Mesothelial cell of epicardium (in vitro differentiated cells): ENCODE measurements around the gene CELF5. TPM values are rescaled to one million over a fixed set of nuclear protein-coding genes. Genes with fewer than 3 reads are reported as not detected.
A peak's percentile ranks its signal among the peaks of the same experiment; 100 is the strongest.
"Not testable (repeated sequence)": the region's sequence is repeated elsewhere in the genome, so short reads cannot be mapped to it uniquely, and the experiment has no call there.

Experiments
- DNase-seq, 2 experiments: peaks; one replicate each; pipeline ENCODE4 v3.0.0; 2021; ENCODE audit warnings: low spot score in 2 of 2; ENCODE audit not compliant: unreplicated experiment in 2 of 2
- H3K27ac Mint-ChIP-seq: 2 replicates; pipeline ENCODE4 v1.8.0; 2021; ENCODE audit warnings: mixed read lengths
- H3K27me3 Mint-ChIP-seq: 2 replicates; pipeline ENCODE4 v1.8.0; 2021; ENCODE audit warnings: low read depth, mixed read lengths
- H3K36me3 Mint-ChIP-seq: 2 replicates; pipeline ENCODE4 v1.8.0; 2021; ENCODE audit warnings: mixed read lengths
- H3K4me1 Mint-ChIP-seq: 2 replicates; pipeline ENCODE4 v1.8.0; 2021; ENCODE audit warnings: mixed read lengths
- H3K4me3 Mint-ChIP-seq: 2 replicates; pipeline ENCODE4 v1.8.0; 2021; ENCODE audit warnings: mild to moderate bottlenecking, moderate library complexity, mixed read lengths
- H3K9me3 Mint-ChIP-seq: 2 replicates; pipeline ENCODE4 v1.8.0; 2021; ENCODE audit warnings: mixed read lengths
- CTCF ChIP-seq: fragments of 200-600 bp; sonication (generic); IDR thresholded peaks from one replicate; pipeline ENCODE4 v1.5.0; 2021; ENCODE audit warnings: antibody characterized with exemption; ENCODE audit not compliant: unreplicated experiment
- total RNA-seq: library from RNA; stranded (reverse); gene quantifications from 3 replicates; pipeline ENCODE4 v1.2.1, GENCODE V29; 2021

Gene CELF5
- total RNA-seq, 1 donor from 2014 or later = 2.4 TPM

- DNase-seq = no peak
- Mint-ChIP-seq H3K4me3 (peak overlapping the region; percentile 81), H3K27me3 (no peaks in the 10 kb centered on the region), H3K27ac (no peak overlapping the region), H3K36me3 (peaks cover 7% of the 10 kb centered on the region), H3K4me1 (peaks cover 9% of the 10 kb centered on the region), H3K9me3 (no peaks in the 10 kb centered on the region)
- no peak for TF ChIP-seq CTCF
Measured at GRCh38 chr19:3188627-3189596, 35.5 kb upstream of the CELF5 start.

- H3K9me3 Mint-ChIP-seq = no peaks in the 10 kb centered on the region
- TF ChIP-seq CTCF = no peak
- no peak for DNase-seq
- no peak overlapping the region for H3K4me3 Mint-ChIP-seq
- H3K27me3 Mint-ChIP-seq = no peaks in the 10 kb centered on the region
- no peak overlapping the region for H3K27ac Mint-ChIP-seq
- peaks cover 14% of the 10 kb centered on the region for H3K36me3 Mint-ChIP-seq
- peaks cover 9% of the 10 kb centered on the region for H3K4me1 Mint-ChIP-seq
Measured at GRCh38 chr19:3189702-3190469, 34.6 kb upstream of the CELF5 start.

GRCh38 chr19:3190470-3190770 is 34.0 kb upstream of the CELF5 start:
- no peak for TF ChIP-seq CTCF
- peaks cover 9% of the 10 kb centered on the region for H3K4me1 Mint-ChIP-seq
- no peaks in the 10 kb centered on the region for H3K27me3 Mint-ChIP-seq
- peaks cover 14% of the 10 kb centered on the region for H3K36me3 Mint-ChIP-seq
- no peaks in the 10 kb centered on the region for H3K9me3 Mint-ChIP-seq
- no peak overlapping the region for H3K27ac Mint-ChIP-seq
- no peak for DNase-seq
- H3K4me3 Mint-ChIP-seq = no peak overlapping the region

- Mint-ChIP-seq H3K36me3 (peaks cover 16% of the 10 kb centered on the region), H3K4me3 (no peak overlapping the region)
- no peak for DNase-seq
Measured at GRCh38 chr19:3190921-3191805, 33.3 kb upstream of the CELF5 start.

GRCh38 chr19:3191806-3192104 is 32.7 kb upstream of the CELF5 start:
- H3K36me3 Mint-ChIP-seq = peaks cover 16% of the 10 kb centered on the region

More at GRCh38 chr19:3190921-3191805, 33.3 kb upstream of the CELF5 start:
- no peaks in the 10 kb centered on the region for H3K27me3 Mint-ChIP-seq
- H3K27ac Mint-ChIP-seq = no peak overlapping the region
- no peak for TF ChIP-seq CTCF
- H3K9me3 Mint-ChIP-seq = no peaks in the 10 kb centered on the region
- peaks cover 9% of the 10 kb centered on the region for H3K4me1 Mint-ChIP-seq

More at GRCh38 chr19:3191806-3192104, 32.7 kb upstream of the CELF5 start:
- not testable (repeated sequence) for H3K4me3 Mint-ChIP-seq, H3K27ac Mint-ChIP-seq, H3K4me1 Mint-ChIP-seq, H3K27me3 Mint-ChIP-seq, H3K9me3 Mint-ChIP-seq, DNase-seq
